IMR-90 (cell line): ENCODE data around the gene KANSL1L.

Source experiments
- CEBPB ChIP-seq: IDR thresholded peaks from 2 replicates; pipeline ENCODE4 v1.6.1; 2012; ENCODE audit warnings: low read depth, low read length, improper control_type of control experiment
- MAZ ChIP-seq: IDR thresholded peaks from 2 replicates; pipeline ENCODE4 v1.6.1; 2012; ENCODE audit warnings: low read depth, mild to moderate bottlenecking, low read length, improper control_type of control experiment, moderate library complexity, borderline replicate concordance
- POLR2A ChIP-seq: IDR thresholded peaks from 2 replicates; pipeline ENCODE4 v1.6.1; 2012; ENCODE audit warnings: mild to moderate bottlenecking, low read depth, low read length
- SMC3 ChIP-seq: fragments of 150-350 bp; IDR thresholded peaks from 2 replicates; pipeline ENCODE4 v1.6.1; 2016; ENCODE audit warnings: low read depth, mild to moderate bottlenecking, antibody characterized with exemption, low read length, moderate library complexity
- TF ChIP-seq, protein P1 (sequence below): fragments of 150-350 bp; IDR thresholded peaks from 2 replicates; pipeline ENCODE4 v1.6.1; 2017; ENCODE audit warnings: mild to moderate bottlenecking, antibody characterized with exemption, low read length, low read depth

DNA sequence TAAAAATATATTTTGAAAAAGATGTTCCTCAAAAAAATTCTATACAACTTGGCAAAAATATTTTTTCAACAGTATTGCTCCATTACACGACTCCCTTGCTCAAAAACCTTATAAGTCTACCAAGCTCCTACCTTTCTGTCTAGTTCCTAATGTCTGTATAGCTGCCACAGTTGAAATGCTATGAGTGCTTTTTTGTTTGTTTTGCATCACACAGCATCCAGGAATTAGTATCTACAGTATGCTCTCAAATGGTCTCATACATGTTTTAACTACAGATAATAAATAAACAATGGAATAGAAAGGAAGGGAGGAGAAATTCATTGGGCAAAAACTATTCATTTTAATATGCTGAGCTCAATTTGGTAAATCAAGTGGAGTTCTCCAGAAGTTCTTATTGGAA is 36.7 kb upstream of the KANSL1L start:
- TF ChIP-seq MAZ, result no peak
- no peak for TF ChIP-seq POLR2A
- TF ChIP-seq CEBPB, result no peak
- TF ChIP-seq SMC3, result no peak
- TF ChIP-seq, protein P1, sequence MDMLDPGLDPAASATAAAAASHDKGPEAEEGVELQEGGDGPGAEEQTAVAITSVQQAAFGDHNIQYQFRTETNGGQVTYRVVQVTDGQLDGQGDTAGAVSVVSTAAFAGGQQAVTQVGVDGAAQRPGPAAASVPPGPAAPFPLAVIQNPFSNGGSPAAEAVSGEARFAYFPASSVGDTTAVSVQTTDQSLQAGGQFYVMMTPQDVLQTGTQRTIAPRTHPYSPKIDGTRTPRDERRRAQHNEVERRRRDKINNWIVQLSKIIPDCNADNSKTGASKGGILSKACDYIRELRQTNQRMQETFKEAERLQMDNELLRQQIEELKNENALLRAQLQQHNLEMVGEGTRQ, result no peak
